Suprapubic skin (tissue), 4 donors: ENCODE results near the gene PTGIS. TPM values are rescaled to one million over a fixed set of nuclear protein-coding genes. Genes with fewer than 3 reads are reported as not detected.

Source experiments
- DNase-seq, 2 donors: peaks; one replicate each; pipeline ENCODE4 v3.0.0-alpha.2; 2019; ENCODE audit warnings: low spot score in 2 of 2
- H3K27ac ChIP-seq: fragments of 200-600 bp; sonication (generic); one replicate; pipeline ENCODE4 v1.5.1; 2019
- H3K27me3 ChIP-seq: fragments of 200-600 bp; sonication (generic); one replicate; pipeline ENCODE4 v1.5.1; 2019
- H3K36me3 ChIP-seq: fragments of 200-600 bp; sonication (generic); one replicate; pipeline ENCODE4 v1.5.1; 2019
- H3K4me1 ChIP-seq: fragments of 200-600 bp; sonication (generic); one replicate; pipeline ENCODE4 v1.5.1; 2019
- H3K4me3 ChIP-seq: fragments of 200-600 bp; sonication (generic); one replicate; pipeline ENCODE4 v1.5.1; 2019; ENCODE audit warnings: mild to moderate bottlenecking
- H3K9me3 ChIP-seq: fragments of 200-600 bp; sonication (generic); one replicate; pipeline ENCODE4 v1.5.1; 2019
- CTCF ChIP-seq, 2 donors: fragments of 200-600 bp in 1 of 2; fragments of 450-650 bp in 1 of 2; sonication (generic) in 1 of 2; IDR thresholded peaks; one replicate each; pipeline ENCODE4 v1.5.1; 2016 to 2019; ENCODE audit warnings: antibody characterized with exemption in 2 of 2, mild to moderate bottlenecking in 1 of 2, moderate library complexity in 1 of 2
- EP300 ChIP-seq: sonication (generic); formaldehyde crosslinking; IDR thresholded peaks from one replicate; pipeline ENCODE4 v1.6.1; 2017; ENCODE audit warnings: antibody characterized with exemption
- POLR2A ChIP-seq, 2 donors: fragments of 450-650 bp; IDR thresholded peaks; one replicate each; pipeline ENCODE4 v1.6.1; 2017; ENCODE audit warnings: antibody characterized with exemption in 2 of 2, mild to moderate bottlenecking in 2 of 2, moderate library complexity in 2 of 2
- POLR2AphosphoS5 ChIP-seq, 3 donors: sonication (generic); formaldehyde crosslinking; IDR thresholded peaks; one replicate each; pipeline ENCODE4 v1.6.1; 2017; ENCODE audit warnings: antibody characterized with exemption in 3 of 3
- WGBS: methylation state at CpG from one replicate; pipeline ENCODE4 v1.1.5; 2018; 5-methylcytosine and 5-hydroxymethylcytosine counted together
- total RNA-seq, 4 donors: library from RNA; depleted of rRNA; stranded (reverse); fragments of >200 nt; gene quantifications; one replicate each; pipeline ENCODE4 v1.1.0, GENCODE V29; 2016

PTGIS gene
- total RNA-seq, 4 donors from 2014 or later: 4.3 to 14.4 (median 7.0) TPM

GRCh38 chr20:49579195-49579594 lies 11.3 kb upstream of the PTGIS start:
- TF ChIP-seq CTCF (IDR thresholded peaks at IDR 0.05): no peak
- no peak for TF ChIP-seq POLR2A (IDR thresholded peaks at IDR 0.05)
- no peak for TF ChIP-seq POLR2AphosphoS5 (IDR thresholded peaks at IDR 0.05)
- TF ChIP-seq EP300: no peak
- 94% methylated on average over 4 of the region's 4 CpGs for WGBS

GRCh38 chr20:49578436-49578835 lies 10.5 kb upstream of the PTGIS start:
- TF ChIP-seq EP300: no peak
- no peak for TF ChIP-seq POLR2A (IDR thresholded peaks at IDR 0.05)
- TF ChIP-seq POLR2AphosphoS5 (IDR thresholded peaks at IDR 0.05): no peak
- TF ChIP-seq CTCF (IDR thresholded peaks at IDR 0.05): no peak
- Histone ChIP-seq H3K4me1 (peaks cover 12% of the 10 kb centered on the region), H3K27ac (no peak overlapping the region), H3K27me3 (no peaks in the 10 kb centered on the region), H3K4me3 (no peak overlapping the region), H3K36me3 (no peaks in the 10 kb centered on the region), H3K9me3 (no peaks in the 10 kb centered on the region)
- 88% methylated on average over 4 of the region's 4 CpGs for WGBS
- DNase-seq: peak in 1 of 2 donors; percentile 42

More at GRCh38 chr20:49579195-49579594, 11.3 kb upstream of the PTGIS start:
- Histone ChIP-seq H3K36me3 (no peaks in the 10 kb centered on the region), H3K4me3 (no peak overlapping the region), H3K27me3 (no peaks in the 10 kb centered on the region), H3K4me1 (peaks cover 17% of the 10 kb centered on the region), H3K9me3 (no peaks in the 10 kb centered on the region), H3K27ac (peak overlapping the region; percentile 45)
- DNase-seq: peak in 1 of 2 donors; percentile 18

- DNase-seq: peak; percentile 63 to 72
- WGBS: 100% methylated on average over 2 of the region's 5 CpGs
- Histone ChIP-seq H3K36me3 (no peaks in the 10 kb centered on the region), H3K9me3 (no peaks in the 10 kb centered on the region), H3K4me1 (peaks cover 8% of the 10 kb centered on the region), H3K27ac (peak overlapping the region; percentile 35), H3K4me3 (no peak overlapping the region), H3K27me3 (peaks cover 5% of the 10 kb centered on the region)
- TF ChIP-seq EP300: no peak
- TF ChIP-seq CTCF (IDR thresholded peaks at IDR 0.05): no peak
- TF ChIP-seq POLR2AphosphoS5 (IDR thresholded peaks at IDR 0.05): no peak
- no peak for TF ChIP-seq POLR2A (IDR thresholded peaks at IDR 0.05)
Measured at GRCh38 chr20:49575551-49576060, 7.7 kb upstream of the PTGIS start.

- no peaks in the 10 kb centered on the region for H3K9me3 ChIP-seq
- peak; percentile 58 to 79 for DNase-seq
- peaks cover 20% of the 10 kb centered on the region for H3K27me3 ChIP-seq
- WGBS: 78% methylated on average over 8 of the region's 8 CpGs
- no peak overlapping the region for H3K4me3 ChIP-seq
- no peaks in the 10 kb centered on the region for H3K36me3 ChIP-seq
- TF ChIP-seq POLR2AphosphoS5 (IDR thresholded peaks at IDR 0.05): peak in 1 of 3 donors; percentile 31
- TF ChIP-seq CTCF (IDR thresholded peaks at IDR 0.05): no peak
- TF ChIP-seq EP300: no peak
- TF ChIP-seq POLR2A (IDR thresholded peaks at IDR 0.05): no peak
- H3K27ac ChIP-seq: peak overlapping the region; percentile 78
- no peaks in the 10 kb centered on the region for H3K4me1 ChIP-seq
Measured at GRCh38 chr20:49573900-49574416, 6.0 kb upstream of the PTGIS start.

- Histone ChIP-seq H3K36me3 (no peaks in the 10 kb centered on the region), H3K4me3 (no peak overlapping the region), H3K4me1 (peaks cover 7% of the 10 kb centered on the region), H3K9me3 (no peaks in the 10 kb centered on the region), H3K27me3 (peaks cover 31% of the 10 kb centered on the region), H3K27ac (peak overlapping the region; percentile 50)
- TF ChIP-seq CTCF (IDR thresholded peaks at IDR 0.05) (no peak), EP300 (no peak), POLR2A (IDR thresholded peaks at IDR 0.05) (no peak), POLR2AphosphoS5 (IDR thresholded peaks at IDR 0.05) (no peak)
- 45% methylated on average over 6 of the region's 6 CpGs for WGBS
- DNase-seq: peak; percentile 19 to 32
Measured at GRCh38 chr20:49572857-49573256, 4.9 kb upstream of the PTGIS start.
